NOMO-1 treated with DMSO at 0.1 percent for 48 hours (cell line): ENCODE measurements around the gene NT5DC4.

Source experiments
- DNase-seq: peaks from one replicate; lab custom pipeline; 2025; ENCODE audit not compliant: unreplicated experiment; lab: John Stamatoyannopoulos, UW

NT5DC4 gene

GRCh38 chr2:112720785-112721184 is at the start of gene NT5DC4:
Gene NT5DC4, plus strand, starts transcription at chr2:112721020. Its CDS starts 60 bp downstream, at chr2:112721080.
- no peak for DNase-seq

- no peak for DNase-seq
Observed at GRCh38 chr2:112671801-112672200, 49.0 kb upstream of the NT5DC4 start.

DNA sequence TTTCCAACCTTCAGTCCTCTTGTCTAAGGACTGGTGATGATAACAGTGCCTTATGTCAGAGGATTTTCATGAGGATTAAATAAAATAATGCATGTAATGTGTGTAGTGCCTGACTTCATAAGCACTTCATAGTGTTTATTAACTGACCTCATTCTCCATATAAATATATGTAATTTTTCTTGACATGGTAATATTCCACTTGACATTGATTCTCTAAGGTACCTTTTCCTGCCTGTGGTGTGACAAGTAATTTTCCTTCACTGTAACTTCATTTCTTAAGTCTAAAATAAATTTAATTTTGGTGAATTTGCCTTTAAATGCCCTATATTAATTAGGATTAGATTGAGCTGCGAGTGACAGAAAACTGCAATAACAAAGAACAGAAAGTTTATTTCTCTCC is 47.8 kb upstream of the NT5DC4 start:
- no peak for DNase-seq

DNA sequence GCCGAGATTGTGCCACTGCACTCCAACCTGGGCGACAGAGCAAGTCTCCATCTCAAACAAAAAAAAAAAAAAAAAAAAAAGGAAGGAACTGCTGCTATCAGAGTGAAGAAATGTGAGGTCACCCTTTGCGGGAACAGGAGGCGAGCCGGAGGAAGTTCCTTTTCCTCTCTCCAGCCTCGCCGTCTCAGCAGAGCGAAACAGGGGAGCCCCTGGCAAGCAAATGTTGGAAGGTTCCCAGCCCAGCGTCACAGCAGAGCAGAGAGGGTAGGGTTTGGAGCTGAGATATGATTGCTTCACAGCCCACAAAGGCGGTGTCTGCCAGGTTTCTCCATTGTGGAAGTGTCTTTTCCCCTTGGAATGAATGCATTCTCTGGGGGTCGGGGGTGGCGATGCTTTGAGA is 46.6 kb upstream of the NT5DC4 start:
- DNase-seq: peak; percentile 89

- no peak for DNase-seq
Observed at GRCh38 chr2:112679484-112679883, 41.3 kb upstream of the NT5DC4 start.

- no peak for DNase-seq
Observed at GRCh38 chr2:112680666-112681101, 40.1 kb upstream of the NT5DC4 start.

DNA sequence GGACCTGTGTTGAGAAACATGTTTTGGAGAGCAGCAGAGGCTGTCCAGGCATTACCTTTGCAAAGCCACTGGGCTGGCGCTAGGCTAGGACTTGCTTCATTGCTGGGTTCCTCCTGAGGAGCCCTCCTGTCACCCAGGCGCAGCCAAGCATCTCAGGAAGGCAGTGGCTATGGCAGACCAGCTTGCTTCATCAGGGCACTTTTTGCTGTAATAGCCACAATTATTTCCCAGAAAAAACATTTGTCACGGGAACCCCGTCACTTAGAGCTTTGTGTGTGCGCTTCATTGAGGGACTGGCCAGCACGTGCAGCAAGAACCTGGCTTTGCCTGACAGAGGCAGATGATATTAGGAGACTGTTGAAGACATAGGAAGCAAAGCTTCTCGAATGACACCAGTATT is 38.7 kb upstream of the NT5DC4 start:
- DNase-seq: peak; percentile 74

GRCh38 chr2:112683550-112684414 is 37.0 kb upstream of the NT5DC4 start:
- peak; percentile 27 for DNase-seq

DNA sequence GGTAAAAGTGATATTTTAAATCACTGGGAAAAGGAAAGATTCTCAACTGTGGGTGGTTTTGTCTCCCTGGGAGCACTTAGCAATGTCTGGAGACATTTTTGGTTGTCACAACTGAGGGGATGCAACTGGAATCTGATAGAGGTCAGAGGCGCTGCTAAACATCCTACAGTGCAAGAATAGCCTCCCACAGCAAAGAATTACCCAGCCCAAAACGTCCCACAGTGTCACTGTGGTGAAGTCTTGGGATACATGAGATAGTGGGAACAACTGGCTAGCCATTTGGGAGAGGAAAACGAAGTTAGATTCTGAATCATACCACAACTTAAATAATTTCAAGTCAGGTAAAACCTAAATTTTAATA is 36.4 kb upstream of the NT5DC4 start:
- no peak for DNase-seq

- DNase-seq: no peak
Observed at GRCh38 chr2:112685271-112685884, 35.4 kb upstream of the NT5DC4 start.

GRCh38 chr2:112686348-112687217 is 34.2 kb upstream of the NT5DC4 start:
- no peak for DNase-seq

DNA sequence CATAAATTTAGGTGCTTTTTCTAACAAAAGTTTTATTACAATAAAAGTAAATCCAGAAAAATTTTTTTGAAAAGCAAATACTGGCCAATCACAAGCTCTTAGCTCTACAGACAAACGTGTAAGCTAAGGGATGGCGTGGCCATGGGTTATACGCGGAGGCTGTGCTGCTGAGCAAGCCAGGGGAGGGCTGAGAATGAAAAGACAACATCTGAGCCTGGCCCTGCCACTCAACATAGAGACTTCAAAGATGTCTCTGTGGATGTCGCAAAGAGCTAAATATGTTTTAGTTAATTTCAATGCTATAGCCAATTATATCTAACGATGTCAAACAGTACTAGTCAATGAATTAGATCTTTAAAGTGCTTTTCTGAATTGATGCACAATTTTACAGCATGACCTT is 33.3 kb upstream of the NT5DC4 start:
- no peak for DNase-seq

DNA sequence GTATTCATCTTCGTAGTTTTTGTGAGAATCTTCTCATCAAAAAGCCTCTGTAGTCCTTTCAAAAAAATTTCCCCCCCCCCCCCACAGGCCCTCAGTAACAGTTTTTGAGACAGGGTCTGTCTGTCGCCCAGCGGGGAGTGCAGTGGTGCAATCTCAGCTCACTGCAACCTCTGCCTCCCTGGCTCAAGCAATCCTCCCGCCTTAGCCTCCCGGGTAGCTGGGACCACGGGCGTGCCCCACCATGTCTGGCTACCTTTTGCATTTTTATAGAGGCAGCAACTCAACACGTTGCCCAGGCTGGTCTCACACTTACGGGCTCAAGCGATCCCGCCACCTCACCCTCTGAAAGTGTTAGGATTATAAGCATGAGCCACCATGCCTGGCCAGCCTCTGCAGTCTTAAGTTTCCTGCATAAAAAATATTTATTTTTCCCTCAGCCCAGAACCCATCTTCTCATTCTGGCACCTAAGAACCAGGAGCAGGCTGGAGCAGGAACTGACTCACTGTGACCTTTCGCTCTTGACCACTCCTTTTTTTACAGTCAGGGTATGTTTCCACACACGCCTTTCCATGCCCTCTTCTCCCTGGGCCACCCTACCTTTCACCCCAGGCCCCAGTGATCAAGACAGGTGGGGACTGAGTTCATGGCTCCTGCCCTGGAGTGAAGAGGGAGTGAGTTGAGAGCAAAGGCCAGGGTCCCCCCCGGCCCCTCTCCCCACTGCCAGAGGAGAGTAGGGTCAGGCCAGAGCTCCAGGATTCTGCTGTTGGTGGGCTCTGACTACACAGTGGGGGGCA is 32.5 kb upstream of the NT5DC4 start:
- no peak for DNase-seq

GRCh38 chr2:112690853-112691401 is 29.9 kb upstream of the NT5DC4 start:
- peak; percentile 75 for DNase-seq

- DNase-seq: no peak
Observed at GRCh38 chr2:112691881-112692281, 28.9 kb upstream of the NT5DC4 start.

- DNase-seq: peak; percentile 96
Observed at GRCh38 chr2:112692495-112692911, 28.3 kb upstream of the NT5DC4 start.

DNA sequence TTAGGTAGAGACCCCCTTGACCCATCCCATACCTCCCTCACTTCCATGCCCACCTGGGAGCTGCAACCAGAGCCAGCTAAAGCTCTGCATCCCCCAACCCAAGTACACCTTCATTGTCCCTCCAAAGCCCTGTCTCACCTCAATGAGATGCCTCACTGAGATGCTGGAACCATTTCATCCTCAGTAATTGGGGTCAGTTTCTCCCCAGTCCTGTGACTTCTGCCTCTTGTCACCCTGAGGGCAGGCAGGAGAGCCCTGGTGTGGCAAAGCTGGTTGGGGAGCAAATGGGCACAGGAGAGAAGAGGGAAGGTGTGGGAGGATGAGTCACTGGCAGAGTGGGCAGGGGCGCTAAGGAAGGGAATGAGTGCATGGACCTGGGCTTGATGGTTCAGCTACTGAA is 27.9 kb upstream of the NT5DC4 start:
- DNase-seq: no peak

DNA sequence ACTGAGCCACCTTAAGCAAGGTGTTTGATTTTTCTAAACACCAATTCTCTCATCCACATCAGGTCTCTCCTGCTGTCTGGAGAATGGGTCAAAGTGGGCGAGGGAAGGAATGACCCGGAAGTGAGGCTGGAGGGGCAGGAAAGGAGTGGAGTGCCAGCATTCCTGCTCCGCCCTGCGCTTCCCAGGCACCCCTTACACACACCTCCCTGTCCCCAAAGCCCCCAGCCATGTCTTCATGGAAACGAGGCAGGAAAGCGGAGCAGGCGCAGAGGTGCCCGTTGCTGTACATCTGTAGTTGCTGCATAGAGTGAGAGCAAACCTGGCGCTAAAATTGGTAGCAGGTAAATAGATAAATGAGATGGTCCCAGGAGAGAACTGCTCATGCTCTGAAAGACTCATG is 27.2 kb upstream of the NT5DC4 start:
- DNase-seq: no peak

DNA sequence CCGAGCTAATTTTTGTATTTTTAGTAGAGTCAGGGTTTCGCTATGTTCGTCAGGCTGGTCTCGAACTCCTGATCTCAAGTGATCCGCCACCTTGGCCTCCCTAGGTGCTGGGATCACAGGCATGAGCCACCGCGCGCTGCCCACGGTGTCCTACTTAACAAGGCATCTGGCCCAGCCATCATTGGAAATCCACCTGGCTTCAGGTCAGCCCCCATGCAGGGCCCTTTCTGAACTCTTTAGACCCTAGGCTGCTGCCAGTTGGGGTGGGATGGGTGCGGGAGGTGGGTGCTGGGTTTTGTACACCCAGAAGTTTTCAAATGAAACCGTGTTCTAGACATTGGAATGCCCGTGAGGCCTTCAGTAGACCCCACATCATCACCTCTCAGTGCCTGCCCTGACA is 26.6 kb upstream of the NT5DC4 start:
- no peak for DNase-seq

GRCh38 chr2:112698834-112699515 is 21.8 kb upstream of the NT5DC4 start:
- DNase-seq: peak; percentile 82
